ENCODE measurements around the gene FAM120B.

- TF ChIP-seq POLR2A (IDR thresholded peaks at IDR 0.05) (no peak), CTCF (IDR thresholded peaks at IDR 0.05 in 4 of 5, conservative IDR thresholded peaks at IDR 0.05 in 1 of 5) (no peak)
Observed at GRCh38 chr6:170360476-170360875, 53.9 kb downstream of the FAM120B start.

All from gastrocnemius medialis (tissue), 4 donors.